IMR-90 (cell line): ENCODE data around the gene RHBDD1. TPM values are rescaled to one million over a fixed set of nuclear protein-coding genes. Genes with fewer than 3 reads are reported as not detected.
A peak's percentile ranks its signal among the peaks of the same experiment; 100 is the strongest.

ENCODE experiments used
- ATAC-seq: fragments of 200-7000 bp; cut with Tn5 transposase; 2 replicates; pipeline ENCODE4 v1.9.1; 2020; ENCODE audit warnings: low read depth, mild to moderate bottlenecking, moderate library complexity
- BruUV-seq: library from RNA; stranded (reverse); fragments of 400-500 nt; replicated peaks from 2 replicates; lab custom pipeline; 2021; lab: Mats Ljungman, UMichigan
- CTCF ChIA-PET: fragments of 300-600 bp; formaldehyde crosslinking; extraction: SDS; loops from one replicate; lab custom pipeline; 2021; ENCODE audit warnings: antibody characterized with exemption; lab: Yijun Ruan, JAX
- POLR2A ChIA-PET: fragments of 300-600 bp; sonication (Branson Sonifier 250); formaldehyde crosslinking; loops from one replicate; lab custom pipeline; 2022; ENCODE audit warnings: antibody characterized with exemption; ENCODE audit not compliant: unreplicated experiment; lab: Charles Lee
- DNase-seq: peaks from one replicate; pipeline ENCODE4 v3.0.0; 2013
- H2AFZ ChIP-seq: replicated peaks from 2 replicates; pipeline ENCODE3; 2013; ENCODE audit warnings: low read length, mild to moderate bottlenecking; ENCODE audit not compliant: poor library complexity
- H2AK5ac ChIP-seq: 2 replicates; pipeline ENCODE4 v1.6.1; 2013; ENCODE audit warnings: low read depth, low read length, inconsistent platforms
- H2AK9ac ChIP-seq: replicated peaks from 2 replicates; pipeline ENCODE3; 2013; ENCODE audit warnings: mild to moderate bottlenecking, low read depth, low read length, moderate library complexity; ENCODE audit not compliant: poor library complexity
- H2BK120ac ChIP-seq: 2 replicates; pipeline ENCODE4 v1.6.1; 2013; ENCODE audit warnings: low read depth, low read length, inconsistent platforms
- H2BK15ac ChIP-seq: 3 replicates; pipeline ENCODE4 v1.6.1; 2013; ENCODE audit warnings: low read depth, low read length, inconsistent platforms
- H2BK20ac ChIP-seq: 2 replicates; pipeline ENCODE4 v1.6.1; 2013; ENCODE audit warnings: low read depth, mild to moderate bottlenecking, inconsistent platforms, low read length, moderate library complexity
- H2BK5ac ChIP-seq: 2 replicates; pipeline ENCODE4 v1.6.1; 2013; ENCODE audit warnings: mild to moderate bottlenecking, low read depth, low read length, inconsistent platforms; ENCODE audit not compliant: poor library complexity, severe bottlenecking
- H3K14ac ChIP-seq: replicated peaks from 2 replicates; pipeline ENCODE4 v1.6.1; 2013; ENCODE audit warnings: low read depth, low read length, inconsistent platforms
- H3K18ac ChIP-seq: 2 replicates; pipeline ENCODE4 v1.6.1; 2013; ENCODE audit warnings: low read depth, low read length, control low read depth
- H3K23ac ChIP-seq: 2 replicates; pipeline ENCODE4 v1.6.1; 2013; ENCODE audit warnings: low read depth, low read length, inconsistent platforms
- H3K27ac ChIP-seq: 2 replicates; pipeline ENCODE4 v1.5.1; 2013; ENCODE audit warnings: mild to moderate bottlenecking, control low read depth, low read length; ENCODE audit not compliant: insufficient read depth
- H3K27me3 ChIP-seq: 2 replicates; pipeline ENCODE4 v1.6.1; 2013; ENCODE audit warnings: low read length; ENCODE audit not compliant: control insufficient read depth, insufficient read depth
- H3K36me3 ChIP-seq: 2 replicates; pipeline ENCODE4 v1.6.1; 2013; ENCODE audit warnings: low read length, mixed read lengths; ENCODE audit not compliant: control insufficient read depth, insufficient read depth
- H3K4ac ChIP-seq: 2 replicates; pipeline ENCODE4 v1.6.1; 2013; ENCODE audit warnings: low read depth, low read length, inconsistent platforms
- H3K4me1 ChIP-seq: 2 replicates; pipeline ENCODE4 v1.6.1; 2013; ENCODE audit warnings: low read length, mixed read lengths; ENCODE audit not compliant: control insufficient read depth, insufficient read depth
- H3K4me2 ChIP-seq: 2 replicates; pipeline ENCODE4 v1.6.1; 2013; ENCODE audit warnings: low read depth, mild to moderate bottlenecking, control low read depth, low read length, moderate library complexity
- H3K4me3 ChIP-seq: 2 replicates; pipeline ENCODE4 v1.5.1; 2013; ENCODE audit warnings: low read depth, mild to moderate bottlenecking, control low read depth, low read length, moderate library complexity; ENCODE audit not compliant: insufficient read depth
- H3K56ac ChIP-seq: 2 replicates; pipeline ENCODE4 v1.6.1; 2013; ENCODE audit warnings: low read length, inconsistent platforms; ENCODE audit not compliant: insufficient read depth; ENCODE audit errors: extremely low read depth
- H3K79me1 ChIP-seq, 2 experiments: 2 replicates each; pipeline ENCODE4 v1.6.1; 2013; ENCODE audit warnings: low read length in 2 of 2, inconsistent platforms in 1 of 2, low read depth in 1 of 2
- H3K9ac ChIP-seq: 2 replicates; pipeline ENCODE4 v1.6.1; 2013; ENCODE audit warnings: low read depth, low read length, control low read depth
- H3K9me1 ChIP-seq: 2 replicates; pipeline ENCODE4 v1.6.1; 2013; ENCODE audit warnings: low read length, inconsistent platforms; ENCODE audit not compliant: insufficient read depth
- H3K9me3 ChIP-seq: 2 replicates; pipeline ENCODE4 v1.6.1; 2013; ENCODE audit warnings: low read length; ENCODE audit not compliant: control insufficient read depth, insufficient read depth
- H4K20me1 ChIP-seq: 2 replicates; pipeline ENCODE4 v1.6.1; 2013; ENCODE audit warnings: low read length, inconsistent platforms; ENCODE audit not compliant: insufficient read depth
- H4K5ac ChIP-seq: 2 replicates; pipeline ENCODE4 v1.6.1; 2013; ENCODE audit warnings: mild to moderate bottlenecking, low read depth, low read length, control low read depth
- H4K8ac ChIP-seq, 2 experiments: 2 replicates each; pipeline ENCODE4 v1.6.1; 2013; ENCODE audit warnings: low read depth in 2 of 2, low read length in 2 of 2, control low read depth in 1 of 2, inconsistent platforms in 1 of 2
- H4K91ac ChIP-seq: 2 replicates; pipeline ENCODE4 v1.6.1; 2013; ENCODE audit warnings: low read depth, low read length, inconsistent platforms; ENCODE audit not compliant: insufficient read depth
- BHLHE40 ChIP-seq: fragments of 150-350 bp; IDR thresholded peaks from 2 replicates; pipeline ENCODE4 v1.6.1; 2016; ENCODE audit warnings: mild to moderate bottlenecking, low read depth, low read length
- CEBPB ChIP-seq: IDR thresholded peaks from 2 replicates; pipeline ENCODE4 v1.6.1; 2012; ENCODE audit warnings: low read depth, low read length, improper control_type of control experiment
- CTCF ChIP-seq: conservative IDR thresholded peaks from 2 replicates; pipeline ENCODE4 v1.5.1; 2012; ENCODE audit warnings: mild to moderate bottlenecking, low read depth, low read length, improper control_type of control experiment
- ELK1 ChIP-seq: fragments of 150-350 bp; IDR thresholded peaks from 2 replicates; pipeline ENCODE4 v1.6.1; 2016; ENCODE audit warnings: low read depth, mild to moderate bottlenecking, low read length, moderate library complexity, borderline replicate concordance
- FOS ChIP-seq: fragments of 150-350 bp; IDR thresholded peaks from 2 replicates; pipeline ENCODE4 v1.6.1; 2016; ENCODE audit warnings: low read depth, low read length
- MAFK ChIP-seq: IDR thresholded peaks from 2 replicates; pipeline ENCODE4 v1.6.1; 2012; ENCODE audit warnings: low read depth, low read length, improper control_type of control experiment
- MAZ ChIP-seq: IDR thresholded peaks from 2 replicates; pipeline ENCODE4 v1.6.1; 2012; ENCODE audit warnings: low read depth, mild to moderate bottlenecking, low read length, improper control_type of control experiment, moderate library complexity, borderline replicate concordance
- MXI1 ChIP-seq: IDR thresholded peaks from 2 replicates; pipeline ENCODE4 v1.6.1; 2012; ENCODE audit warnings: low read depth, mild to moderate bottlenecking, low read length, moderate library complexity, borderline replicate concordance
- POLR2A ChIP-seq: IDR thresholded peaks from 2 replicates; pipeline ENCODE4 v1.6.1; 2012; ENCODE audit warnings: mild to moderate bottlenecking, low read depth, low read length
- RFX5 ChIP-seq: IDR thresholded peaks from 2 replicates; pipeline ENCODE4 v1.8.0; 2012; ENCODE audit warnings: low read depth, mild to moderate bottlenecking, low read length, moderate library complexity
- SMC3 ChIP-seq: fragments of 150-350 bp; IDR thresholded peaks from 2 replicates; pipeline ENCODE4 v1.6.1; 2016; ENCODE audit warnings: low read depth, mild to moderate bottlenecking, antibody characterized with exemption, low read length, moderate library complexity
- USF2 ChIP-seq: fragments of 150-350 bp; IDR thresholded peaks from 2 replicates; pipeline ENCODE4 v1.6.1; 2017; ENCODE audit warnings: mild to moderate bottlenecking, antibody characterized with exemption, low read length, low read depth
- WGBS, 2 experiments: methylation state at CpG; one replicate each; pipeline versions ENCODE4 v1.1.5 to v1.1.7; 2013; ENCODE audit warnings: missing lambda C conversion rate in 2 of 2; ENCODE audit not compliant: insufficient read length in 1 of 2; ENCODE audit errors: extremely low coverage in 2 of 2; 5-methylcytosine and 5-hydroxymethylcytosine counted together
- dilution Hi-C: fragments of 300-500 bp; cut with HindIII; formaldehyde crosslinking; loops from one replicate; pipeline ENCODE4 v1.14.3; 2018; ENCODE audit warnings: low sequenced_read_pairs; ENCODE audit not compliant: unreplicated experiment
- in situ Hi-C: fragments of 300-500 bp; cut with MboI; formaldehyde crosslinking; loops from 3 replicates; pipeline ENCODE4 v1.14.3; 2019; ENCODE audit warnings: low sequenced_read_pairs, inconsistent platforms, mixed read lengths
- intact Hi-C: fragments of 100-400 bp; cut with micrococcal nuclease; formaldehyde crosslinking; loops from 2 replicates; pipeline ENCODE4 v1.10.0; 2022
- polyA plus RNA-seq, 3 experiments: library from polyadenylated mRNA; depleted of rRNA; stranded (reverse); fragments of >200 nt; gene quantifications; 2 replicates each; pipeline ENCODE4 v1.2.3, GENCODE V29; 2012; ENCODE audit warnings: low replicate concordance in 1 of 3
- total RNA-seq: library from RNA; depleted of rRNA; stranded (reverse); fragments of >200 nt; gene quantifications from 2 replicates; pipeline ENCODE4 v1.2.3, GENCODE V29; 2012

Gene RHBDD1
- total and polyA plus RNA-seq, 2 of the 4 experiments (the other 2 are of a cell fraction) = 9.7 to 14.0 TPM

- no peak for DNase-seq
- peak overlapping the region; percentile 40; the same call in 1 of the 2 replicates for H3K18ac ChIP-seq
- no TSS peak for BruUV-seq
- H3K9me1 ChIP-seq = peaks cover 5% of the 10 kb centered on the region; the same call in 1 of the 2 replicates
- no peak overlapping the region; the same call in none of the 2 replicates for H4K91ac ChIP-seq
- ATAC-seq = no peak
- peak overlapping the region; percentile 39 for H3K4me2 ChIP-seq
- 0 out of 2 replicates have a peak overlapping the region, but pooled peaks have one; percentile 7 for H2BK120ac ChIP-seq
- H2BK15ac ChIP-seq = peak overlapping the region; percentile 3; the same call in 1 of the 3 replicates
- peak overlapping the region; percentile 67 for H2BK5ac ChIP-seq
- peak overlapping the region; percentile 17; the same call in 1 of the 2 replicates for H2BK20ac ChIP-seq
- dilution Hi-C loops = no loop called here
- intact Hi-C loops = loop anchor here (5.0 kb wide), 2 partner anchors 34 to 54 kb away; no protein-coding TSS in a partner anchor
- no peak overlapping the region for H3K4ac ChIP-seq
- peaks cover 27 to 39% of the 10 kb centered on the region in 2 experiments for H3K79me1 ChIP-seq
- WGBS, 2 experiments = 60% methylated on average over 1 of the region's 12 CpGs; no CpG with 5 or more reads in 1 of the 2 experiments
- no peak overlapping the region for H2AFZ ChIP-seq
- 0 out of 2 replicates have a peak, but pooled peaks cover 2% of the 10 kb centered on the region for H3K36me3 ChIP-seq
- POLR2A ChIA-PET = no interaction called here
- no peak overlapping the region; the same call in 1 of the 2 replicates for H3K9ac ChIP-seq
- CTCF ChIA-PET = interaction anchor here (0.9 kb wide), 1 partner anchor 19 kb away, joined by 3 read pairs; no protein-coding TSS in a partner anchor
- in situ Hi-C loops = no loop called here
- H3K14ac ChIP-seq = 0 out of 2 replicates have a peak overlapping the region, but pooled peaks have one; percentile 57
- H2AK9ac ChIP-seq = no peak overlapping the region
- H3K23ac ChIP-seq = peak overlapping the region; percentile 50; the same call in 1 of the 2 replicates
- H3K4me1 ChIP-seq = peaks cover 2% of the 10 kb centered on the region; the same call in 1 of the 2 replicates
- H2AK5ac ChIP-seq = peak overlapping the region; percentile 88
- H3K4me3 ChIP-seq = no peak overlapping the region
- no peaks in the 10 kb centered on the region for H3K27me3 ChIP-seq
- no peak overlapping the region; the same call in 1 of the 2 replicates for H4K5ac ChIP-seq
- H3K56ac ChIP-seq = 0 out of 2 replicates have a peak overlapping the region, but pooled peaks have one; percentile 5
- no peaks in the 10 kb centered on the region for H3K9me3 ChIP-seq
- no peak overlapping the region for H3K27ac ChIP-seq
- peak overlapping the region; percentile 3 to 58; a peak in 2 of 4 replicates for H4K8ac ChIP-seq
- H4K20me1 ChIP-seq = no peaks in the 10 kb centered on the region
- TF ChIP-seq MAFK = no peak
- TF ChIP-seq CEBPB = no peak
- no peak for TF ChIP-seq SMC3
- no peak for TF ChIP-seq MAZ
- no peak for TF ChIP-seq POLR2A
- TF ChIP-seq MXI1 = no peak
- TF ChIP-seq USF2 = no peak
- no peak for TF ChIP-seq FOS
- TF ChIP-seq BHLHE40 = no peak
- TF ChIP-seq RFX5 = no peak
- TF ChIP-seq CTCF = no peak
- no peak for TF ChIP-seq ELK1
Measured at GRCh38 chr2:226837787-226838603, 2.1 kb downstream of the RHBDD1 start.
